Measurements from ENCODE around the gene DNMT1. TPM values are rescaled to one million over a fixed set of nuclear protein-coding genes. Genes with fewer than 3 reads are reported as not detected.
A peak's percentile ranks its signal among the peaks of the same experiment; 100 is the strongest.

The DNMT1 gene
- total and polyA plus RNA-seq, 12 donors = 11.8 to 36.4 (median 21.6) TPM

DNA sequence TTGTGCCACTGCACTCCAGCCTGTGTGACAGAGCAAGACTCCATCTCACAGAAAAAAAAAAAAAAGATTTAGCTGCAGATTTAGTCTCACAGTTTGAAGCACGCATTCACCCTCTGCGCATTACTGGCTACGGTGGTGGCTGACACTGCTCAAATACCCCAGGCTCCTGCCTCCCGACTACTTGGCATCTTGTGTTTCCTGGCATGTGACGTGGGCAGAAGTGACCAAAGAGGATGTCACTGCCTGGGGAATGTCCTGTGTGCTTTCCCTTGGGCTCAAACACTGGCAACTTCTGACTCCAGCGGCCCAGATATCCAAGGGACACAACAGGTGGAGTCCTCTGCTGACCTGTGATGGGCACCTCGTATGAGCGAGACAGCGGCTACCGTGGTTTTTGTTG lies 50.4 kb downstream of the DNMT1 start:
- WGBS, 2 donors = 90 to 92% methylated on average over 10 of the region's 10 CpGs
- Histone ChIP-seq H3K27ac (peak overlapping the region in 1 of 10 donors; percentile 86), H3K4me1 (peaks cover 0 to 4% (median 0%) of the 10 kb centered on the region in 9 donors), H3K9me3 (no peaks in the 10 kb centered on the region), H3K4me3 (no peak overlapping the region), H3K27me3 (no peaks in the 10 kb centered on the region), H3K36me3 (peaks cover 0 to 100% (median 81%) of the 10 kb centered on the region in 9 donors)
- no peak for TF ChIP-seq CTCF (IDR thresholded peaks at IDR 0.05)
- DNase-seq (no peak), ATAC-seq (no peak)
- intact Hi-C loops (cut with DNase I) = no loop called here

- H3K36me3 ChIP-seq = peaks cover 0 to 100% (median 81%) of the 10 kb centered on the region in 9 donors
- intact Hi-C loops (cut with DNase I) = no loop called here
- H3K4me3 ChIP-seq = no peak overlapping the region
- H3K27ac ChIP-seq = peak overlapping the region in 1 of 10 donors; percentile 86
- WGBS, 2 donors = 93 to 94% methylated on average over 11 of the region's 11 CpGs
- peaks cover 0 to 4% (median 0%) of the 10 kb centered on the region in 9 donors for H3K4me1 ChIP-seq
- no peak for TF ChIP-seq CTCF (IDR thresholded peaks at IDR 0.05)
- no peak for ATAC-seq
- H3K27me3 ChIP-seq = no peaks in the 10 kb centered on the region
- no peaks in the 10 kb centered on the region for H3K9me3 ChIP-seq
- DNase-seq = no peak
Measured at GRCh38 chr19:10143681-10144080, 51.1 kb downstream of the DNMT1 start.

GRCh38 chr19:10142701-10143375 lies 51.9 kb downstream of the DNMT1 start:
- H3K4me3 ChIP-seq = no peak overlapping the region
- ATAC-seq = peak in 2 of 8 donors; percentile 20 to 24
- intact Hi-C loops (cut with DNase I) = no loop called here
- no peak for DNase-seq
- no peaks in the 10 kb centered on the region for H3K9me3 ChIP-seq
- H3K36me3 ChIP-seq = peaks cover 0 to 100% (median 83%) of the 10 kb centered on the region in 9 donors
- H3K27ac ChIP-seq = peak overlapping the region in 1 of 10 donors; percentile 86
- no peak for TF ChIP-seq CTCF (IDR thresholded peaks at IDR 0.05)
- H3K4me1 ChIP-seq = peaks cover 0 to 4% (median 0%) of the 10 kb centered on the region in 9 donors
- WGBS, 2 donors = 89 to 92% methylated on average over 15 of the region's 15 CpGs
- H3K27me3 ChIP-seq = no peaks in the 10 kb centered on the region

- no peak overlapping the region for H3K4me3 ChIP-seq
- no peaks in the 10 kb centered on the region for H3K9me3 ChIP-seq
- ATAC-seq (no peak), DNase-seq (no peak)
- WGBS, 2 donors = 97 to 99% methylated on average over 18 of the region's 18 CpGs
- peaks cover 0 to 100% (median 88%) of the 10 kb centered on the region in 9 donors for H3K36me3 ChIP-seq
- peak overlapping the region in 1 of 10 donors; percentile 86 for H3K27ac ChIP-seq
- intact Hi-C loops (cut with DNase I) = no loop called here
- H3K4me1 ChIP-seq = peaks cover 0 to 4% (median 0%) of the 10 kb centered on the region in 9 donors
- no peak for TF ChIP-seq CTCF (IDR thresholded peaks at IDR 0.05)
- no peaks in the 10 kb centered on the region for H3K27me3 ChIP-seq
Measured at GRCh38 chr19:10141973-10142372, 52.8 kb downstream of the DNMT1 start.
